Measurements from ENCODE around the gene ATF5. TPM values are rescaled to one million over a fixed set of nuclear protein-coding genes. Genes with fewer than 3 reads are reported as not detected.

Gene ATF5
- total RNA-seq, 1 experiment from 2014 or later: 19.2 TPM

GRCh38 chr19:49907745-49908446 lies 21.1 kb upstream of the ATF5 start:
- H3K9me2 ChIP-seq (ENCODE audit: insufficient read depth): no peaks in the 10 kb centered on the region
- ChIA-PET POLR2A (ENCODE audit: unreplicated experiment) (no interaction called here), CTCF (no interaction called here)
- no TSS peak for BruUV-seq (replicated peaks)
- DNase-seq: no peak
- TF ChIP-seq CTCF (conservative IDR thresholded peaks at IDR 0.05): no peak
- no peak for TF ChIP-seq EZH2 (IDR thresholded peaks at IDR 0.05; ENCODE audit: low read depth)
- H3K4me1 ChIP-seq (replicated peaks; ENCODE audit: insufficient read depth): no peaks in the 10 kb centered on the region
- H3K79me2 ChIP-seq (ENCODE audit: low read depth): 0 out of 2 replicates have a peak, but pooled peaks cover 5% of the 10 kb centered on the region
- peaks cover 18% of the 10 kb centered on the region for H3K36me3 ChIP-seq (ENCODE audit: low read depth)
- no peak overlapping the region for H3K4me3 ChIP-seq
- H3K27ac ChIP-seq: no peak overlapping the region
- peaks cover 16% of the 10 kb centered on the region; the same call in 1 of the 2 replicates for H3F3A ChIP-seq (ENCODE audit: insufficient read depth, low read depth)
- no peaks in the 10 kb centered on the region for H3K9me3 ChIP-seq (ENCODE audit: insufficient read depth, low read depth)
- H3K4me2 ChIP-seq: no peak overlapping the region
- no peak overlapping the region for H2AFZ ChIP-seq
- H3K27me3 ChIP-seq (ENCODE audit: insufficient read depth, low read depth): no peaks in the 10 kb centered on the region
- intact Hi-C loops (cut with micrococcal nuclease; ENCODE audit: unreplicated experiment): no loop called here
- peaks cover 21% of the 10 kb centered on the region for H4K20me1 ChIP-seq (ENCODE audit: insufficient read depth)

DNA sequence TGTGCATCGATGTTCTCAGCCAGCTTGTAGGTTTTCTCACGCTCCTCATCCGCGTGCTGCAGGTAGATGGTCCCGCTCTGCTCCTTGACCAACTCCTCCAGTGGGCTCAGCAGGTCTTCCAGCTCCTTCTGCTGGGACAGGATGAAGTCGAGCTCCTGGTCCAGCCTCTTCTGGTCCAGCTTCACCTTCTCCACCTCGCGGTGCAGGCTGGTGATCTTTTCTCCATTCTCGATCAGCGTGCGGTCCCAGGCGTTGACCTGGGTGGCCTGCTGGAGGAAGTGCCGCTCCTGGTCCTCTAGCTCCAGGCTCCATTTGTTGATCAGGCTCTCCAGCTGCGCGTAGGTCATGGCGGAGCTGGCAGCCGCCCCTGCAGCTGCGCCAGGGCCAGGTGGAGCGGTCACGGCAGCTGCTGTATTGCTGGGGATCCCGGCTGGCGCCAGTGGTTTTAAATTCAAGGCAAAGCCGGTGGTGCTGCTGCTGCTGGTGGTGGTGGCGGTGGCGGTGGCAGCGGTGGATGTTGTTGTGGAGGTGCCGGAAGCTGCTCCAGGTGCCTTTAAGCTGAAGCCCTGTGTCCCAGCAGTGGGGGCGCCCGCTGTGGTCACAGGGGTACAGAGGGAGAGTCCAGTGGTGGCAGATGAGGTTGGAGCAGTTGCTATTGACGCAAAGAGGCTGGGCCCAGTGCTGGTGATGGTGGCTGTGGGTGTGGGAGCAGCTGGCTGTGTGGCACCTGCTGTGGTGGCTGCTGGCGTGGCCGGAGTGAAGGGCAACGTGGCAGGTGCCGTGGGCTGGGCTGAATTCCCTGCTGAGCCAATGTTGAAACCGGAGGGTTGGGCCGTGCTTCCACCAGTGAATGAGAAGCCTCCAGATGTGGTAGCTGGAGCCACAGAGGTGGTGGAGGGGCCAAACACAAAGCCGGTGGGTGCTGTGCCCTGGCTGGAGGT lies 20.3 kb upstream of the ATF5 start:
- DNase-seq: no peak
- H3K4me3 ChIP-seq: no peak overlapping the region
- ChIA-PET CTCF (no interaction called here), POLR2A (ENCODE audit: unreplicated experiment) (no interaction called here)
- no TSS peak for BruUV-seq (replicated peaks)
- H3K9me2 ChIP-seq (ENCODE audit: insufficient read depth): no peaks in the 10 kb centered on the region
- H4K20me1 ChIP-seq (ENCODE audit: insufficient read depth): peaks cover 30% of the 10 kb centered on the region
- H2AFZ ChIP-seq: no peak overlapping the region
- H3K27me3 ChIP-seq (ENCODE audit: insufficient read depth, low read depth): no peaks in the 10 kb centered on the region
- intact Hi-C loops (cut with micrococcal nuclease; ENCODE audit: unreplicated experiment): no loop called here
- H3F3A ChIP-seq (ENCODE audit: insufficient read depth, low read depth): peaks cover 16% of the 10 kb centered on the region; the same call in 1 of the 2 replicates
- peaks cover 26% of the 10 kb centered on the region for H3K36me3 ChIP-seq (ENCODE audit: low read depth)
- no peak for TF ChIP-seq EZH2 (IDR thresholded peaks at IDR 0.05; ENCODE audit: low read depth)
- TF ChIP-seq CTCF (conservative IDR thresholded peaks at IDR 0.05): no peak
- no peak overlapping the region for H3K4me2 ChIP-seq
- 0 out of 2 replicates have a peak, but pooled peaks cover 5% of the 10 kb centered on the region for H3K79me2 ChIP-seq (ENCODE audit: low read depth)
- H3K9me3 ChIP-seq (ENCODE audit: insufficient read depth, low read depth): no peaks in the 10 kb centered on the region
- H3K27ac ChIP-seq: no peak overlapping the region
- H3K4me1 ChIP-seq (replicated peaks; ENCODE audit: insufficient read depth): no peaks in the 10 kb centered on the region

DNA sequence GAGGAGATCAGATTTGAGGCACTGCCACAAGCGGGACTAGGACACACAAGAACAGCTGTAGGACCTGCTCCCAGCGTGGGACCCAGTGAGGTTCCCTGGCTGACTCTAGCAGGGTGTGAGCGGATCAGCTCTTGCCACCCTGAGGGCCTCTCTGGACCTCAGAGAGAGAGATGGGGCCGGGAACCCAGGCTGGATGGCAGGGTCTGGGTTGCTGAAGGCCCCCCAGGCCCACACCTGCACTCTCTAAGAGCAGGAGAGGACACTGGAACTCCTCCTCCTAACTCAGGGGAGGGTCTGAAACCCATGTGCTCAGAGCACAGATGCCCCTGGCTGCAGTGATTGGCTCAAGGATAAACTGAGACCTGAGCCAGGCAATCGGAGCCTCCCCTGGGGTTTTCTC lies 18.8 kb upstream of the ATF5 start:
- Histone ChIP-seq H3K4me1 (replicated peaks; ENCODE audit: insufficient read depth) (no peaks in the 10 kb centered on the region), H3K4me2 (no peak overlapping the region), H3K9me3 (ENCODE audit: insufficient read depth, low read depth) (no peaks in the 10 kb centered on the region), H3K9me2 (ENCODE audit: insufficient read depth) (no peaks in the 10 kb centered on the region), H3F3A (ENCODE audit: insufficient read depth, low read depth) (peaks cover 24% of the 10 kb centered on the region; the same call in 1 of the 2 replicates), H3K27me3 (ENCODE audit: insufficient read depth, low read depth) (no peaks in the 10 kb centered on the region), H3K27ac (no peak overlapping the region), H4K20me1 (ENCODE audit: insufficient read depth) (peaks cover 39% of the 10 kb centered on the region), H3K4me3 (no peak overlapping the region), H3K79me2 (ENCODE audit: low read depth) (peaks cover 10% of the 10 kb centered on the region; the same call in 1 of the 2 replicates), H3K36me3 (ENCODE audit: low read depth) (peaks cover 35% of the 10 kb centered on the region), H2AFZ (no peak overlapping the region)
- TF ChIP-seq CTCF (conservative IDR thresholded peaks at IDR 0.05) (no peak), EZH2 (IDR thresholded peaks at IDR 0.05; ENCODE audit: low read depth) (no peak)
- ChIA-PET POLR2A (ENCODE audit: unreplicated experiment) (no interaction called here), CTCF (no interaction called here)
- BruUV-seq (replicated peaks): no TSS peak
- intact Hi-C loops (cut with micrococcal nuclease; ENCODE audit: unreplicated experiment): no loop called here
- DNase-seq: no peak
